Loucy (cell line): ENCODE results near the gene ENOX1.

ENCODE experiments used
- H2AFZ ChIP-seq: fragments of 200-600 bp; sonication (generic); 2 replicates; pipeline ENCODE4 v1.6.0; 2016; ENCODE audit warnings: antibody characterized with exemption, mild to moderate bottlenecking, low read length, moderate library complexity
- H3F3A ChIP-seq: fragments of 200-600 bp; 2 replicates; pipeline ENCODE4 v1.6.0; 2016; ENCODE audit warnings: antibody characterized with exemption, low read depth, mild to moderate bottlenecking
- H3K27me3 ChIP-seq: fragments of 200-600 bp; sonication (generic); 2 replicates; pipeline ENCODE4 v1.6.1; 2014; ENCODE audit warnings: low read length, mild to moderate bottlenecking; ENCODE audit not compliant: insufficient read depth, poor library complexity, severe bottlenecking
- H3K36me3 ChIP-seq: fragments of 200-600 bp; sonication (generic); 2 replicates; pipeline ENCODE4 v1.6.1; 2016; ENCODE audit warnings: low read length; ENCODE audit not compliant: insufficient read depth
- H3K4me1 ChIP-seq: fragments of 200-600 bp; sonication (generic); 2 replicates; pipeline ENCODE4 v1.5.1; 2014; ENCODE audit warnings: low read length, mild to moderate bottlenecking; ENCODE audit not compliant: insufficient read depth, poor library complexity, severe bottlenecking
- H3K4me2 ChIP-seq: fragments of 200-600 bp; sonication (generic); 2 replicates; pipeline ENCODE4 v1.6.0; 2014; ENCODE audit warnings: antibody characterized with exemption, low read length, low read depth, mild to moderate bottlenecking; ENCODE audit not compliant: poor library complexity, severe bottlenecking
- H3K4me3 ChIP-seq: fragments of 200-600 bp; sonication (generic); 2 replicates; pipeline ENCODE4 v1.5.1; 2014; ENCODE audit warnings: low read length, mild to moderate bottlenecking, mixed read lengths; ENCODE audit not compliant: poor library complexity, severe bottlenecking
- H3K79me2 ChIP-seq: fragments of 200-600 bp; sonication (generic); 2 replicates; pipeline ENCODE4 v1.6.1; 2014; ENCODE audit warnings: low read length; ENCODE audit not compliant: insufficient read depth
- H3K9ac ChIP-seq: fragments of 200-600 bp; sonication (generic); 2 replicates; pipeline ENCODE4 v1.6.0; 2014; ENCODE audit warnings: mild to moderate bottlenecking, low read depth, low read length, moderate library complexity; ENCODE audit not compliant: poor library complexity, severe bottlenecking
- H3K9me2 ChIP-seq: fragments of 200-600 bp; sonication (generic); replicated peaks from 2 replicates; pipeline ENCODE4 v1.6.1; 2016; ENCODE audit warnings: low read depth, low read length, mixed read lengths
- H3K9me3 ChIP-seq: fragments of 200-600 bp; sonication (generic); 2 replicates; pipeline ENCODE4 v1.6.1; 2014; ENCODE audit warnings: mild to moderate bottlenecking, antibody characterized with exemption, low read length, low read depth; ENCODE audit not compliant: insufficient read depth
- H4K20me1 ChIP-seq: fragments of 200-600 bp; sonication (generic); 2 replicates; pipeline ENCODE4 v1.6.0; 2014; ENCODE audit warnings: antibody characterized with exemption, low read length, mild to moderate bottlenecking; ENCODE audit not compliant: insufficient read depth, poor library complexity, severe bottlenecking
- EZH2phosphoT487 ChIP-seq: fragments of 200-600 bp; IDR thresholded peaks from 2 replicates; pipeline ENCODE4 v1.6.1; 2018; ENCODE audit warnings: antibody characterized with exemption, mild to moderate bottlenecking, moderate library complexity, borderline replicate concordance
- TF ChIP-seq, protein P1 (sequence below): fragments of 200-600 bp; sonication (generic); conservative IDR thresholded peaks from 2 replicates; pipeline ENCODE4 v1.5.1; 2014; ENCODE audit warnings: mild to moderate bottlenecking, antibody characterized with exemption, low read length

Gene ENOX1

DNA sequence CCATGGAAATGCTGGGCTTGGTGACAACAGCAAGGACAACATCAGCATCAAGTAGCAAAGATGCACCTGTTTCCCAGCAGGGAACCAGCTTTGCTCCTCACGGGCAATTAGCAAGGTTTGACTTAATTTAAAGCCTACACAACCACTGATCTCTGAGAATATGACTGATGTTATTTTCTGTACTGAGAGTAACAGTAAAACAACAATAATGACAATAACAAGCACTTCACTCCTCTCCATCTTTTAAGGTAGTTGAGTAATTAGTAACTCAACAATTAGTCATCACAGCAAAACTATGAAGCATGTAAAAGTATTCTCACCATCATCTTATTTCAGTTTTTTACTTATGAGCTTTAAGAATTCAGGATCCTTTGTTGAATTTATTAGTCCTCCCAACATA lies 37.3 kb downstream of the ENOX1 start:
- TF ChIP-seq, protein P1, sequence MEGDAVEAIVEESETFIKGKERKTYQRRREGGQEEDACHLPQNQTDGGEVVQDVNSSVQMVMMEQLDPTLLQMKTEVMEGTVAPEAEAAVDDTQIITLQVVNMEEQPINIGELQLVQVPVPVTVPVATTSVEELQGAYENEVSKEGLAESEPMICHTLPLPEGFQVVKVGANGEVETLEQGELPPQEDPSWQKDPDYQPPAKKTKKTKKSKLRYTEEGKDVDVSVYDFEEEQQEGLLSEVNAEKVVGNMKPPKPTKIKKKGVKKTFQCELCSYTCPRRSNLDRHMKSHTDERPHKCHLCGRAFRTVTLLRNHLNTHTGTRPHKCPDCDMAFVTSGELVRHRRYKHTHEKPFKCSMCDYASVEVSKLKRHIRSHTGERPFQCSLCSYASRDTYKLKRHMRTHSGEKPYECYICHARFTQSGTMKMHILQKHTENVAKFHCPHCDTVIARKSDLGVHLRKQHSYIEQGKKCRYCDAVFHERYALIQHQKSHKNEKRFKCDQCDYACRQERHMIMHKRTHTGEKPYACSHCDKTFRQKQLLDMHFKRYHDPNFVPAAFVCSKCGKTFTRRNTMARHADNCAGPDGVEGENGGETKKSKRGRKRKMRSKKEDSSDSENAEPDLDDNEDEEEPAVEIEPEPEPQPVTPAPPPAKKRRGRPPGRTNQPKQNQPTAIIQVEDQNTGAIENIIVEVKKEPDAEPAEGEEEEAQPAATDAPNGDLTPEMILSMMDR = no peak
- no peak for TF ChIP-seq EZH2phosphoT487
- no peak overlapping the region for H2AFZ ChIP-seq
- H3K36me3 ChIP-seq = no peaks in the 10 kb centered on the region
- no peaks in the 10 kb centered on the region for H3K79me2 ChIP-seq
- H4K20me1 ChIP-seq = no peaks in the 10 kb centered on the region
- no peak overlapping the region for H3K4me2 ChIP-seq
- no peaks in the 10 kb centered on the region for H3K9me2 ChIP-seq
- H3K9ac ChIP-seq = no peak overlapping the region
- H3K4me1 ChIP-seq = no peaks in the 10 kb centered on the region
- no peaks in the 10 kb centered on the region for H3F3A ChIP-seq
- H3K27me3 ChIP-seq = no peaks in the 10 kb centered on the region
- H3K4me3 ChIP-seq = no peak overlapping the region
- H3K9me3 ChIP-seq = no peaks in the 10 kb centered on the region

DNA sequence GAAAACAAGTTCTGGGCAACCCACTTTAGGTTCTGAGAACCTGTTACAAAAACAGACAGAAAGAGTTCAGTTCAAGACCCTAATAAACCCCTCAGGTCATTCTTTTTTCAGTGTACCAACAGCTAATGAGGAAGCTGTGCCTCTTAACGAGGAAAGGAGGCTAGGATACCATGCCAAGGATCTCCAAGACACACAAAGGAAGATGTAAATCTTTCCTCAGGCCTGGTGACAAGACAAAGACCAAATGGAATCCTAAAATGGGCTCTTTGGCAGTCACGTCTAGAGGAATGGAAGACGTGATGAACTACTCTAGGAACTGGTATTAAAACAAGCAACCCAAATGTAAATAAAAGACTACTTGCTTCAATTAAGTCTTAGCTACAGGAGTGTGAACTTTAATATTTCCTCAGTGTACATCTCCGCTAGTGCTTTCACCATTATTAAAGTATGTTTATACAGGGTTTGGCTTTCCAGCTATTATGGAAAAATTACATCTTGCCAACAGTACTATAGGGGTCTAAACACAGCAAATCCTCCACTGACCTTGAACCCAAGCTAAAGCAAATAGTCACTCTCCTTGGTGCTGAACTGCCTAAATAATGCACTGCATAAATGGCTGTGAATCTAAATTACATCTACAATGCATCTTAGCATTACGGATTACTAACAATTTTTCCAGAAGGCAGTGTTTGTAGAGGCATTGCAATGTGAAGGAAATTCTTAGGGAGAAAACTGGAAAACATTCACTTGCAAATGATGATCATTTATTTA lies 42.3 kb downstream of the ENOX1 start:
- Histone ChIP-seq H3K4me1 (no peaks in the 10 kb centered on the region), H2AFZ (no peak overlapping the region), H3K4me2 (no peak overlapping the region), H3K79me2 (no peaks in the 10 kb centered on the region), H3K36me3 (no peaks in the 10 kb centered on the region), H3K9me3 (no peaks in the 10 kb centered on the region), H3F3A (peaks cover 3% of the 10 kb centered on the region; the same call in 1 of the 2 replicates), H3K9ac (no peak overlapping the region), H3K9me2 (0 out of 2 replicates have a peak, but pooled peaks cover 5% of the 10 kb centered on the region), H3K4me3 (no peak overlapping the region), H3K27me3 (no peaks in the 10 kb centered on the region), H4K20me1 (peaks cover 3% of the 10 kb centered on the region)
- TF ChIP-seq, protein P1 = no peak
- no peak for TF ChIP-seq EZH2phosphoT487

DNA sequence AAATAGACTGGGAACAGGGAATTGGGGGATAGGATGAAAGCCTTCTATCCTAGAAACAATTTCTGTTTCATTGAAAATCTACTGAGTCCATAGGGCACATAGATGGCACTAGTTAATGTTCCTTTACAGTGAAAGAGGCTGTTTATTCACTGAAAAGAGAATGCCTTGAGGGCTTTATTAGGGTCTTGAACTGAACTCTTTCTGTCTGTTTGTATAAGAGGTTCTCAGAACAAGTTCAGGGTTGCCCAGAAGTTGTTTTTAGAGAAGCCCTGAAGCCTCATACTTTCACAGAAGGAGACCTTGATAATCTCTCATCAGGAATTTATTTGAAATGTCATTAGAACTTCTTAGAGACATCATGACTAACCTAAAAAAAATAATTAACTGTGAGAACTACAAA lies 43.9 kb downstream of the ENOX1 start:
- H3K4me1 ChIP-seq = no peaks in the 10 kb centered on the region
- H4K20me1 ChIP-seq = peaks cover 3% of the 10 kb centered on the region
- no peaks in the 10 kb centered on the region for H3K36me3 ChIP-seq
- H2AFZ ChIP-seq = no peak overlapping the region
- H3K9ac ChIP-seq = no peak overlapping the region
- no peaks in the 10 kb centered on the region for H3K79me2 ChIP-seq
- TF ChIP-seq, protein P1 = no peak
- no peak for TF ChIP-seq EZH2phosphoT487
- 0 out of 2 replicates have a peak, but pooled peaks cover 5% of the 10 kb centered on the region for H3K9me2 ChIP-seq
- no peak overlapping the region for H3K4me3 ChIP-seq
- no peaks in the 10 kb centered on the region for H3K9me3 ChIP-seq
- peaks cover 3% of the 10 kb centered on the region; the same call in 1 of the 2 replicates for H3F3A ChIP-seq
- H3K27me3 ChIP-seq = no peaks in the 10 kb centered on the region
- H3K4me2 ChIP-seq = no peak overlapping the region
